Panc1 (cell line): ENCODE results near the gene BACH2.

Experiments
- CTCF ChIP-seq: fragments of 450-650 bp; IDR thresholded peaks from 2 replicates; pipeline ENCODE4 v1.5.1; 2017; ENCODE audit warnings: mild to moderate bottlenecking
- POLR2AphosphoS5 ChIP-seq: IDR thresholded peaks from 2 replicates; pipeline ENCODE4 v1.6.1; 2012; ENCODE audit warnings: mild to moderate bottlenecking, low read depth, low read length, moderate library complexity
- TCF7L2 ChIP-seq: IDR thresholded peaks from 2 replicates; pipeline ENCODE4 v1.6.1; 2011; ENCODE audit warnings: mild to moderate bottlenecking, low read depth, low read length, inconsistent platforms
- TF ChIP-seq, protein P1 (sequence below), 2 experiments: IDR thresholded peaks; 2 replicates each; pipeline ENCODE4 v1.6.1; 2011 to 2012; ENCODE audit warnings: low read depth in 2 of 2, control low read depth in 1 of 2, low read length in 1 of 2, mild to moderate bottlenecking in 1 of 2, moderate library complexity in 1 of 2; ENCODE audit not compliant: insufficient read depth in 1 of 2

DNA sequence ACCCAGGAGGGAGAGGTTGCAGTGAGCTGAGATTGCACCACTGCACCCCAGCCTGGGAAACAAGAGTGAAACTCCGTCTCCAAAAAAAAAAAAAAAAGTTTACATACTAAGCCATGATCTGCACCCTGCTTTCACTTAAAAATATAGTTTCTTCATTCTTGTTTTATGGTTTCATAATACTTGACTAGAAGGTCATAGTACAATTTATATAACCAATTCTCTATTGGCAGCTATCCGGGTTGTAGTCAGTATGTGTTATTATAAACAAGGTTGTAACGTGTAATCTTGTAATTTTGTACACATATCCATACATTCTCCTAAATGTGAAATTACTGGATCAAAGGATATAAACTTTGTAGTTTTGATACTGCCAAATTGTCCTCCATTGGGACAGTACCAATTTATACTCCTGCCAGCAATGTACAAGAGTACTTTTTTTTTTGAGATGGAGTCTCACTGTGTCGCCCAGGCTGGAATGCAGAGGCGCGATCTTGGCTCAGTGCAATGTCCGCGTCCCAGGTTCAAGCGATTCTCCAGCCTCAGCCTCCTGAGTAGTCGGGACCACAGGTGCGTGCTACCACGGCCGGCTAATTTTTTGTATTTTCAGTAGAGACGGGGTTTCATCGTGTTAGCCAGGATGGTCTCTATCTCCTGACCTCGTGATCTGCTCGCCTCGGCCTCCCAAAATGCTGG is 257.5 kb downstream of the BACH2 start:
- TF ChIP-seq CTCF (no peak), POLR2AphosphoS5 (no peak), TCF7L2 (no peak)
- TF ChIP-seq, protein P1, sequence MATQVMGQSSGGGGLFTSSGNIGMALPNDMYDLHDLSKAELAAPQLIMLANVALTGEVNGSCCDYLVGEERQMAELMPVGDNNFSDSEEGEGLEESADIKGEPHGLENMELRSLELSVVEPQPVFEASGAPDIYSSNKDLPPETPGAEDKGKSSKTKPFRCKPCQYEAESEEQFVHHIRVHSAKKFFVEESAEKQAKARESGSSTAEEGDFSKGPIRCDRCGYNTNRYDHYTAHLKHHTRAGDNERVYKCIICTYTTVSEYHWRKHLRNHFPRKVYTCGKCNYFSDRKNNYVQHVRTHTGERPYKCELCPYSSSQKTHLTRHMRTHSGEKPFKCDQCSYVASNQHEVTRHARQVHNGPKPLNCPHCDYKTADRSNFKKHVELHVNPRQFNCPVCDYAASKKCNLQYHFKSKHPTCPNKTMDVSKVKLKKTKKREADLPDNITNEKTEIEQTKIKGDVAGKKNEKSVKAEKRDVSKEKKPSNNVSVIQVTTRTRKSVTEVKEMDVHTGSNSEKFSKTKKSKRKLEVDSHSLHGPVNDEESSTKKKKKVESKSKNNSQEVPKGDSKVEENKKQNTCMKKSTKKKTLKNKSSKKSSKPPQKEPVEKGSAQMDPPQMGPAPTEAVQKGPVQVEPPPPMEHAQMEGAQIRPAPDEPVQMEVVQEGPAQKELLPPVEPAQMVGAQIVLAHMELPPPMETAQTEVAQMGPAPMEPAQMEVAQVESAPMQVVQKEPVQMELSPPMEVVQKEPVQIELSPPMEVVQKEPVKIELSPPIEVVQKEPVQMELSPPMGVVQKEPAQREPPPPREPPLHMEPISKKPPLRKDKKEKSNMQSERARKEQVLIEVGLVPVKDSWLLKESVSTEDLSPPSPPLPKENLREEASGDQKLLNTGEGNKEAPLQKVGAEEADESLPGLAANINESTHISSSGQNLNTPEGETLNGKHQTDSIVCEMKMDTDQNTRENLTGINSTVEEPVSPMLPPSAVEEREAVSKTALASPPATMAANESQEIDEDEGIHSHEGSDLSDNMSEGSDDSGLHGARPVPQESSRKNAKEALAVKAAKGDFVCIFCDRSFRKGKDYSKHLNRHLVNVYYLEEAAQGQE (IDR thresholded peaks at IDR 0.05; ENCODE audit: insufficient read depth in 1 of 2, low read depth in 2 of 2, low read length in 1 of 2): no peak
